Loucy (cell line): ENCODE measurements around the gene RPA1.

Experiments
- CTCF ChIP-seq: fragments of 200-600 bp; sonication (generic); conservative IDR thresholded peaks from 2 replicates; pipeline ENCODE4 v1.5.1; 2014; ENCODE audit warnings: mild to moderate bottlenecking, antibody characterized with exemption, low read length
- EZH2phosphoT487 ChIP-seq: fragments of 200-600 bp; IDR thresholded peaks from 2 replicates; pipeline ENCODE4 v1.6.1; 2018; ENCODE audit warnings: antibody characterized with exemption, mild to moderate bottlenecking, moderate library complexity, borderline replicate concordance

DNA sequence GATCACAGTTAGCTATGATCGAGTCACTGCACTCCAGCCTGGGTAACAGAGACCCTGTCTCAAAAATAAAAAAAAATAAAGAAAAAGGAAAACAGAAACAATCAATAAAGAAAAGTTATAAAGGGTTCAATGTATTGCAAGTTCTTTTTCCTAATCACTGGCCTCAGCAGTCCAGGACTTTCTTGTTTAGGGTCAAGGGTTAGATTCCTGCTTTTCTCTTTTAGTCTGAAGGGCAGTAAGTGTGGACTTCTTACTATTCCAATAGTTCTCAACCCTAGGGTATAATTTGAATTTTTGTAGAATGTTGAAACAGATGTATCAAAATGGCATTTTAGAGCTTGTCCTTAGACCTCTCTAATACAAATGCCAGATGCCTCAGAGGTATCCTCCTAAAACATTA is 27.4 kb upstream of the RPA1 start:
- no peak for TF ChIP-seq CTCF
- no peak for TF ChIP-seq EZH2phosphoT487
